ENCODE measurements around the gene MACC1.

The MACC1 gene

GRCh38 chr7:20217193-20217948 is at the start of gene MACC1:
TSS of gene MACC1 (minus strand) at chr7:20217384. CDS start at chr7:20161862, 55,522 bp downstream.
- peak; percentile 36 for DNase-seq

DNA sequence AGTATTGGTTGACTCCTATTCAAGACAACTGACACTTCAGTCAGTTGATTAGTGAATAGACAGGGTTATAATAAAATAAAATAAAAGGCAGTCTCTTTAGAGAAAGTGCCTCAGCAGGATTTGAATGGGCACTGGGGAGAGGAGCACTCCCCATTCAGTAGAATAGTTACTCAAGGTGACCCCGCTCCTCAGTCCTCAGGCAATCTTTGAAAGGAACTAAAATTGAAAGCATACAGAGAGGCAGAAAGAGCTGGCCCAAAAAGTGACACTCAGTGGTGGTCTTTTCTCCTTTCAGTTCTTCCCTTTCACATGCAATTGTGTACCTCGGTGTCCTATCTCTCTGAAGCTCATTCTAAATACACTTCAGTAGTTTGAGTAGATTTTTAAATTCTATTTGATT is 47.4 kb upstream of the MACC1 start:
- no peak for DNase-seq

DNA sequence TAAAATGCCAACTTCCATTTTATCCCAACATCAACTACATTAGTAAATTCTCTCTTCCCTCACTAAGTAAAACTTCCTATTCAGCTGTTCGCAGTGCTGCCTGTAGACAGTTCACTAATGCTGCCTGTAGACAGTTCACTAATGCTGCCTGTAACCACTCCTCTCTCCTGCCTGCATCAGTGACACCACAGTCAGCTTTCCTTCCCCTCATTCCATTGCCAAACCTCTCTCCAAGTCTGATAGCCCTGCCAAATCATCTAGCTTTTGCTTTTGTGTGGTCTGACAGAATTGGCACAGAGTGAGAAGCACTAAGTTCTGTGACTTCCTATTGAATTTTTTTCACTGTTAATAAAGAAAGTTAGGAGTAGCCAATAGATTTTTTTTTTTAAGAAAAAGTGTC is 43.0 kb upstream of the MACC1 start:
- no peak for DNase-seq

GRCh38 chr7:20257212-20257611 is 40.0 kb upstream of the MACC1 start:
- DNase-seq = no peak

GRCh38 chr7:20249920-20250319 is 32.7 kb upstream of the MACC1 start:
- DNase-seq = no peak

- no peak for DNase-seq
Observed at GRCh38 chr7:20249376-20249775, 32.2 kb upstream of the MACC1 start.

GRCh38 chr7:20246236-20246635 is 29.1 kb upstream of the MACC1 start:
- DNase-seq = no peak

- DNase-seq = no peak
Observed at GRCh38 chr7:20244334-20245120, 27.3 kb upstream of the MACC1 start.

DNA sequence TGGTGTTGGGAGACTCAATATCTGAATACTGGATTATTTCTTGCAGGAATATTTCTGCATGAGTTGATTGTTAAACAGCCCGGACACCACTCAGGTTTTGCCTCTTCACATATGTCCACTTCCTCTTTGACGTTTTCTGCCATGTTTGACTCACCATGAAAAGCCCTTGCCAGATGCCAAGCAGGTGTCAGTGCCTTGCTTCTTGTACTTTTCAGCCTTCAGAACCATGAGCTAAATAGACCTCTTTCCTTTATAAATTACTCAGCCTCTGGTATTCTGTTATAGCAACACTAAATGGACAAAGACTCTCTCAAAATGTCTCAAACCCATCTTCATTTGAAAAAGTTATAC is 24.7 kb upstream of the MACC1 start:
- no peak for DNase-seq

- no peak for DNase-seq
Observed at GRCh38 chr7:20241194-20241910, 24.2 kb upstream of the MACC1 start.

DNA sequence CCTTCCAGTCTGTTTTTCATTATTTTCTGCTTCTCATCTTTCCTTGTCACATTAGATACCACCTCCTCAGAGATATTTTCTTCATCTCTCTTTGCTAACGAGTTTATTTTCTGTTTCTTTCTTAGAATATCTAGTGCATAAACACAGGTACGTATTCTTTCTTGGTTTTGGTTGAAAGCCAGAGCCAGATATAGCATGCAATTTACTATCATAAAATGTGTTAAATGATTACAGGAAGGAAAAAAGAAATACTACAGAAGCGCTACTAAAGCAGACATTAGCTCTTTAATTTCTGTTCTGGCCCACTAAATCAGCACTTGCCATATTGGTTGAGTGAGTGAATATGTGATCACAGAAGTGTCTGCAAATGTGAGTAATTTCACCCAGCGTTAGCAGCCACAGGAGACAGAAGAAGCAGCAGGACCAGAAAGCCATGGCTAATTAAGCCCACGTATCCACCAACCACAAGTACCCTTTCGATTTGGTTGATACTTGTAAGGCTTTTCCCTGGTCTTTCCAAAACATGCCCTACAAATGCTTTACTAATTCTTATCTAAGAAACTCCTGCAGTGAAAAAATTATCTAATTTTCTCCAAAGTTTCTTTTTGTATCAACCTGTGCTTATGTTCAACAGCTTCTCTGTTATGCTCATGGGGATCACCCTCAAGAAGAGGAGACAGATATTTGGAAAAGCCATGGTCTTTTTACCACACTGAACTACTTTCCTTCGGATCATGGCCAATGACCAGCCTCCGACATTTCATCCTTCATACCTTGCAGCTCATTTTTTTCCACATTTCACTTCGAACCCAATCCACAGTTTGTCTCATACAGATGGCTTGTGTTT is 23.1 kb upstream of the MACC1 start:
- no peak for DNase-seq

- no peak for DNase-seq
Observed at GRCh38 chr7:20238754-20239324, 21.7 kb upstream of the MACC1 start.

DNA sequence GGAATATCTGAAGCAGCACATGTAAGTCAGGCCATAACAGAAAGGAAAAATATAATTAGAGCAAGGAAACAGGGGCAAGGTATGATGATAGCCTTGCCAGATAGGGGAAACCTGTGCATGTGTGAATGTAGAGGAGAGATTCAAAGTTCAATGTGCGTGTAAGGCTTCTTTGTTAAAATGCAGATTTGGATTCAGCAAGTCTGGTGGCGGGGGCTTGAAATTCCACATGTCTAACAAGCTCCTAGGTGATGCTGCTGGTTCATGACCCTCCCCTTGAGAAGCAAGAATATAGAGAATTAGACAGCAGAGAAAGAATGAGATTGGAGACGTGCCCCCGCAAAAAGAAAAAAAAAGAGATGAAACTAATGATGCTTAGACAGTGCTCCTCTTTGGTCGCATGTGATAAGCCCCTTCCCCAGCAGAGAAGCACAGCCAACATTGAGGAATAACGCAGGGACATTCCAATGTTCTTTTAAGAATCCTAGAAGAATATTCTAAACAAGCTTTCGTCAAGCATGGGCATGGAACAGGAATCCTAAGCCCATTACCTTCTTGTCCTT is 21.1 kb upstream of the MACC1 start:
- DNase-seq = no peak

DNA sequence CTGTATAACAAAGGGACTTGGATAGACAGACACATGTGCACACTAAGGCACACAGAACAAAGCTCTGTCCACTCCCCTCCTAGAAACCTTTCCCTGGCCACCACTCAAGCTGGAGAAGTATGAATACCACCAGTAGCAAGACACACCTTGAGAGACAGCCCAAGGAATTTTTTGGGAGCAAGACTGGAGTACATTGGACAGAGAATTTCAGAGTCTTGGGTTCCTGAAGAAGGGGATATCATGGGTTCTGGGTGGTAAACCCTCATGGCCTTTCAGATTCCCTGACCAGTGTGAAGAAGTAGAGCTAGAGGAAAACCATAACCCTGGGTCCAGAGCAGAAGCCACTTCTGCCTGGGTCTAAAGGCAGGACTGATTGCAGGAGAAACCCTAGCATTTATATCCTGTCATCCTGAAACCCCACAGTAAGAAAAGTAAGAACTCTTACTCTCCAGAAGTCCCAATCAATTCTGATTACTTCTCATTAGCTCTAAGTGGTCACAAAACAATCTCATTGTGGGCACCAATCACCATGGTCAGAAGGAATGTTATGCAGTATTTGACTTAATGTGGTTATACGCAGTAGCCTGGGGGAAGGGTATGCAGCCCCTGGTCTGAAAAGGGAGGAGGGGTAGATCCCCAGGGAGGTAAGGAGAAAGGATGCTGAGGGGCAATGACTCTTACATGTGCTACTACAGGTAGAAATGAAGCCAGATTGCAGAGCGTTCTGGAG is 20.4 kb upstream of the MACC1 start:
- DNase-seq = no peak

- no peak for DNase-seq
Observed at GRCh38 chr7:20236790-20237189, 19.6 kb upstream of the MACC1 start.

GRCh38 chr7:20236043-20236442 is 18.9 kb upstream of the MACC1 start:
- DNase-seq = no peak

DNA sequence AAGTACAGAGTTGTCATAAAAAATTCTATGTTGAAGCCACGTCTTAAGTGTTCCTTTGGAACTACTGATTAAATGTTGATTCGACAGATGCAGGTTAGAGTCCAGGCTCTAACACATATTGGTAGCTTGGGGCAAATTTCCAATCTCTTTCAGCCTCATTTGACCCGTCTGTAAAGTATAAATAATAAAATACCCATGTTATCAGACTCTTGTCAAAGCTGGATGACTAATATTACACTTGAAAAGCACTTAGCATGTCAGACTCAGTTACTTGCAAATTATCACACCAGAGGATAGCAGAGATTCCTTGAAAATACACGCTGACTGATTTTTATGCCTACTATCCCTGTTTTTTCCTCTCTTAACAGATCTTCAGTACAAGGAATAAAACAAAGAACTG is 18.1 kb upstream of the MACC1 start:
- no peak for DNase-seq

GRCh38 chr7:20233362-20233761 is 16.2 kb upstream of the MACC1 start:
- no peak for DNase-seq

DNA sequence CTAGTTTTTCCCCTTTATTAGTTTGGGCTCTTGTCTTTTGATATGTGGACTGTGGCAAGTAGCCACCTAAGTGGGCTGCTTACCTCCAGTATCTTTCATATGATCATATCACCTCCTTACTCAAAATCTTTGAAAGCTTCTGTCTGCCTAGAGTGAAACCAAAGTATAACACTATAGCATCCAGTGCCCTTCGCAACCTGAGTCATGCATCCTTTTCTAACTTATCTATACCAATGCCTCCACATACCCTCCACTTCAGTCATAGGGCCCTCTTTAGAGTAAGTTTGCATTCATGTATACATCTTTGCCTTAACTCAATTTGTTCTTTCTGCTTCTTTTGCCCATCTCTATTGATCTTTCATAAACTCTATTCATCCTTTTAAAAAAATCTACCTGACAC is 15.7 kb upstream of the MACC1 start:
- no peak for DNase-seq

DNA sequence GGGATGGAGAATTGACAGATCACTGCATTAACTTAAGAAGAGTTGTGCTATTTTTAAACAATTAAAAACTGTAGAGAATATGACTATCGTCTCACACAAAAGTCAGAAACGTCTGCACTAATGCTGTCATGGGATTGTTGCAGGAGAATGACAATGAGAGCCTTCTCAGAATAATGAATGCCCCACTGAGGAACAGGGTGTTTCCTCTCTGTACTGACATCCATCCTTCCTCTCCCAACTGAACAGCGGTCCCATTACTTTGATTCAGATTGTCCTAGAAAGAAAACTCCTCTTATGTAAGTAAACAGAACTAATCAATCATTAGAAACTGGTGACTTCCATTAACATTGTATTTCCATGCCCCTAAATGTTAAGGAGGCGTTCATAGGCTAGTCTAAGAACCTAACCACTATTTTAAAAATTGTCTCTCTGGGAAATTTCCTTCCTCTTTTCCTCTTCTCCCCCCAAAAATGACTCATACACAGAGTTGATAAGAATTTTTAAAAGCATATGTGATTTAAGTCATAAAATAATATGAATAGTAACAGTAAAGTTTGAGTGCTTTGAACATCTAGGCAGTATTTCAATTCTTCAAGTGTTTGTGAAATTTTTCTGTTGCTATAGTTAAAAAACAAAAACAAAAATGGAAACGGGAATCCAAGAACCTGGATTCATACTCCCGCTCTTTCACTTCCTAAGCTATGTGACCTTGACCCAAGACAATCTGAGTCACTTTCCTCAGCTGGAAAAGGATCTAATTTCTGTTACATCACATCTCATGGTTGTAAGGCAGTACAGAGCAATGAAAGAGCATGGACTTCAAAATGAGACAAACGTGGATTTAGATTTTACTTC is 12.7 kb upstream of the MACC1 start:
- no peak for DNase-seq
